ENCODE measurements around the gene LYZL4. TPM values are rescaled to one million over a fixed set of nuclear protein-coding genes. Genes with fewer than 3 reads are reported as not detected.

Gene LYZL4
- total RNA-seq, 6 experiments from 2014 or later: not detected

DNA sequence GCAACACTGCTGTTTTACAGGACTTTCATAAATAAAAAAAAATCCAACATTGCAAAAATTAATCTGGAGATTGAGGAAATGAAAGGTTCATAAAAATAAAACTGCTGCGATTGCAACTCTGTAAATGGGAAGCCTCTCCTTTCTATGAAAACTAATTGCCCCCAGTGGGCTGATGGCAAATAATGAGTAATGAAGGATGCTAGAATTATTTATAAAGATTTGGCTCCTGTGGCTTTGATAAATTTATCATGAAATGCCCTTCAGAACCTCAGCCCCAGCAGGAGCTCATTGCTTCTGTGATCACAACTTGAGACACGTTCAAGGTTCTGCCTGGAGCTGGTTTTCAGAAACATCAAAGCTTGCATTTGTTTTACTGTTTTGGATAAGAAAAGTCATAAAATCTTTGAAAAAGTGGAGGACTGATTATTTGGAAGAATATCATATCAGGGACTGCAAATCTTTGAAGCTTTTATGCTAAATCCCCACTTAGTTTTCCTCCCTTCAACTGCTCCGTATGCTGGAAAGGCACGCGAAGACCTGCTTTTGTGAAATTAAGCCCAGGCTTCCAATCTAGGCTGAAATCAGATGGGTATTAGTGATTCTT, 24.5 kb upstream of the LYZL4 start:
- ATAC-seq: no peak
- Histone ChIP-seq H3K9me3 (no peaks in the 10 kb centered on the region), H3K36me3 (no peaks in the 10 kb centered on the region), H3K27me3 (no peaks in the 10 kb centered on the region), H3K27ac (no peak overlapping the region), H3K4me1 (no peaks in the 10 kb centered on the region), H3K4me3 (no peak overlapping the region)
- TF ChIP-seq CTCF (IDR thresholded peaks at IDR 0.05) (no peak), POLR2A (IDR thresholded peaks at IDR 0.05) (no peak)
- intact Hi-C loops (cut with DNase I): loop anchor here in 1 of 2 donors (10.0 kb wide), 1 partner anchor 170 kb away; the partner anchor contains the start of gene CCK
- 72% methylated on average over 5 of the region's 5 CpGs for WGBS (ENCODE audit: insufficient coverage, low coverage, low lambda C conversion rate, missing lambda C conversion rate)
- DNase-seq: no peak

GRCh38 chr3:42432485-42432884, 22.1 kb upstream of the LYZL4 start:
- ATAC-seq (no peak), DNase-seq (no peak)
- Histone ChIP-seq H3K4me3 (no peak overlapping the region), H3K4me1 (no peaks in the 10 kb centered on the region), H3K36me3 (no peaks in the 10 kb centered on the region), H3K27me3 (no peaks in the 10 kb centered on the region), H3K27ac (no peak overlapping the region), H3K9me3 (no peaks in the 10 kb centered on the region)
- no peak for TF ChIP-seq CTCF (IDR thresholded peaks at IDR 0.05)
- no peak for TF ChIP-seq POLR2A (IDR thresholded peaks at IDR 0.05)
- WGBS (ENCODE audit: insufficient coverage, low coverage, low lambda C conversion rate, missing lambda C conversion rate): 53% methylated on average over 2 of the region's 2 CpGs
- intact Hi-C loops (cut with DNase I): loop anchor here in 1 of 2 donors (10.0 kb wide), 1 partner anchor 168 kb away; the partner anchor contains the start of gene CCK

DNA sequence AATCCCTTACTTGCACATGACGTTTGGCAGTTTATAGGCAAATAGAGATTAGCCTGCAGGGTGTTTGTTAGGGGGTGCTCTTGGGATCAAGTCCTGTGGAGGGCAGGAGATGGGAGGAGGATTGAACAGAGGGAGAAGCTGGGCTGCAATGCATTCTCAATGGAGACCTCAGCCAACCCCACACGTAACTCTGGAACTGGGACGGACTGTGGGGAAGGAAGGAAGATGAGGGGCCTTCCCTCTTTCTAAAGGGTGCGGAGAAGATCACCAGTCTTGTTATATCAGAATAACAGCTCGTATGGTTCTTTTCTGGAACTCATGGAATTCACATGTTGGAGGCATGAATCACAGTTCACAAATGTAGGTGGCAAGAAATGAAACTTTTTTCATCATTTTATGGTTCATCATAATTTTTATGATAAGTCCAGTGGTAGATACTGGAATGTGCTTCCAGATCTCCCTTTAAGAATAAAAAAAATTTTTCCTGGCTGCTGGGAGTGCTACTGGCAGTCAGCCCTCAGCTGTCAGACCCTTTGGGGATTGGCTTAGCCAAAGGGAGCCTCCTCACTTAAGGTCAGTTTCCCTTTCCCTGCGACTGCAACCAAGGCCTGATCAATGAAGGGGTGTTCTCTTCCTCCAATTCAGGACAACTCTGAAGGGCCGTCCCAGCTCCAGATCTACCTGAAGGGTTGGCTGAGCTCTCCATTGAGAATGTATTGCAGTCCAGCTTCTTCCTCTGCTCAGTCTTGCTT, 20.5 kb upstream of the LYZL4 start:
- H3K36me3 ChIP-seq: no peaks in the 10 kb centered on the region
- DNase-seq: no peak
- no peaks in the 10 kb centered on the region for H3K4me1 ChIP-seq
- no peaks in the 10 kb centered on the region for H3K9me3 ChIP-seq
- intact Hi-C loops (cut with DNase I): loop anchor here in 1 of 2 donors (10.0 kb wide), 1 partner anchor 166 kb away; the partner anchor contains the start of gene CCK
- 44% methylated on average over 5 of the region's 7 CpGs for WGBS (ENCODE audit: insufficient coverage, low coverage, low lambda C conversion rate, missing lambda C conversion rate)
- TF ChIP-seq POLR2A (IDR thresholded peaks at IDR 0.05): no peak
- no peak for TF ChIP-seq CTCF (IDR thresholded peaks at IDR 0.05)
- H3K27me3 ChIP-seq: no peaks in the 10 kb centered on the region
- no peak for ATAC-seq
- H3K4me3 ChIP-seq: no peak overlapping the region
- no peak overlapping the region for H3K27ac ChIP-seq

DNA sequence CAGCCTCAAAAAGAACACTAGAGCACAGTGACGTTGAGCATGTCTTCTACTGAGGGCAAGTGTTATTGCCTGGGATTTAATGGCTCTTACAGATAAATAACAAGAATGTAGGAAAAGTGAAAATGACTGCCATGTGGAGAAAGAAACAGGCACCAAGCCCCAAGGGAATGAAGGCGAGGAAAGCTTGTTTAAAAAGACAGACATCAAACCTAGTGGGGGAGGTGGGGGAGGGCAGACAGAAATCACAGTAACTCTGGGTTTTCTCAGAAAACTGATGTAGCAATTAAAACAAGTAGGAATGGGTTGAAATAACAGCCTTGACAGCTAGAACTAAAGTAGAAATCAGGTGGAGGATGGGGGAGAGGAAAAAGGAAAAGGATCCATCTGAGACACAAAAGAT, 18.4 kb upstream of the LYZL4 start:
- 25% methylated on average over 2 of the region's 2 CpGs for WGBS (ENCODE audit: insufficient coverage, low coverage, low lambda C conversion rate, missing lambda C conversion rate)
- Histone ChIP-seq H3K4me1 (no peaks in the 10 kb centered on the region), H3K36me3 (no peaks in the 10 kb centered on the region), H3K27ac (no peak overlapping the region), H3K27me3 (no peaks in the 10 kb centered on the region), H3K9me3 (no peaks in the 10 kb centered on the region), H3K4me3 (no peak overlapping the region)
- TF ChIP-seq POLR2A (IDR thresholded peaks at IDR 0.05): no peak
- TF ChIP-seq CTCF (IDR thresholded peaks at IDR 0.05): no peak
- DNase-seq (no peak), ATAC-seq (no peak)
- intact Hi-C loops (cut with DNase I): no loop called here

Measured in right lobe of liver (tissue), 6 donors.